Measurements from ENCODE around the gene SPATA6L. TPM values are rescaled to one million over a fixed set of nuclear protein-coding genes. Genes with fewer than 3 reads are reported as not detected.

Gene SPATA6L, protein sequence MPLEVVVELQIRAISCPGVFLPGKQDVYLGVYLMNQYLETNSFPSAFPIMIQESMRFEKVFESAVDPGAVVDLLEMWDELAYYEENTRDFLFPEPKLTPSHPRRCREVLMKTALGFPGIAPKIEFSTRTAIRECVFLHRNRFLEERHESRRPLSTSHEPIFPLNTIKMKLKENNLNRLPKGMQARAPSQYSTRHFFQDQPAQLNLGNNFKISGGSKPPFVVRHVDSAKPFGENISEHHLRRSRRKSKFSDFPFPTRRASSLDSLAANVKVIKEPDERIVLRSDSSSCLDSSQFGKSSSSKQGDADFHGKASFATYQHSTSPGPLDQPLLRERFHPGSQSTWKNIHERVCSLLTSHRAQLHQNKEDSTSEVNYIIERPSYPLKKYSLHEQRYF
- 0.17 TPM for polyA plus RNA-seq (2013, experiment 1 of 2)
- polyA plus RNA-seq (2013, experiment 2 of 2): 0.46 TPM

DNA sequence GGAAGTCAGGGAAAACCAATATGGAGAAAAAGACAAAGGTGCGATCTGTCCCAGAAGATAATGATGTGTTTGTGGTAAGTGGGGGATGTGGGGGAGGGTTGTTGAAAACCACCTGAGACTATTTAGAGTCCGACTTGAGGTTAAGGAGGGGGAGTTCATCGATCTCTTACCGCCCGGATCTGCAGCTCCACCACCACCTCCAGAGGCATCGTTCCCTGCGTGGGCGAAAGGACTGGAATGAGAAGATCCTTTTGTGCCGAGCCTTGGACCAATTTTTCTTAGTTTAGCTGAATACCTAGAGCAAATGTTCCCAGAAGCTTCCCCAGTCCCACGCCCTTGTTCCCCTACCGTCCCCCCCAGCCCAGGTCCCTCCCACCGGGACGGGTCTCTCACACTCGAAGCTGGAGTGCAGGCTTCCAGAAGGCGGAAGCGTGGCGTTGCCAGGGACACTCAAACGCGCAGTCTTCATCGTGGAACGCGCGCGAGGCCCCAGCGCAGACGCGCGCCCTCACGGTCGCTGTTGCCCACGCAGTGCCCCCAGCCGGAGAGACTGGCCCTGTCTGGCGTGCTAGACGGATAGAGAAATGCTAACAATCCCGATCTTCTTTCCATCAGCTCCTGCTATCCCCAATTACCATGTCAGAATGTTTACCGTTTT is at the start of gene SPATA6L:
SPATA6L (minus strand) TSS at position 439 of the 658 bp plus-strand sequence; CDS start at position 209, 230 bp downstream.
- H3K4me3 ChIP-seq (ENCODE audit: low read length): peak within 1 kb of the TSS; percentile 19
- no peaks in the 10 kb centered on the region for H3K79me2 ChIP-seq (ENCODE audit: control insufficient read depth, insufficient read depth, low read length)
- no peak within 1 kb of the TSS for H2BK15ac ChIP-seq (replicated peaks; ENCODE audit: low read depth)
- no peak within 1 kb of the TSS for H2BK120ac ChIP-seq (ENCODE audit: low read depth, low read length)
- peak; percentile 51 for DNase-seq
- peak within 1 kb of the TSS; percentile 0 for H3K18ac ChIP-seq (ENCODE audit: low read length)
- H2BK5ac ChIP-seq (ENCODE audit: low read length): no peak within 1 kb of the TSS
- WGBS (ENCODE audit: extremely low coverage, insufficient coverage, low lambda C conversion rate): no CpG with 5 or more reads among the region's 36 CpGs
- peaks cover 8% of the 10 kb centered on the region for H3K4me1 ChIP-seq (ENCODE audit: control insufficient read depth, low read depth, low read length)
- peak within 1 kb of the TSS; percentile 38 for H3K4me2 ChIP-seq (ENCODE audit: low read length)
- peaks cover 3% of the 10 kb centered on the region for H3K79me1 ChIP-seq (ENCODE audit: low read length)
- H3K27me3 ChIP-seq (ENCODE audit: insufficient read depth, low read length, poor library complexity): no peaks in the 10 kb centered on the region
- H3K4ac ChIP-seq (ENCODE audit: low read depth, low read length): no peak within 1 kb of the TSS
- no peak within 1 kb of the TSS for H4K8ac ChIP-seq (ENCODE audit: low read depth, low read length)
- no peak within 1 kb of the TSS for H2AK5ac ChIP-seq (ENCODE audit: low read length)
- H3K56ac ChIP-seq (ENCODE audit: low read length): peak within 1 kb of the TSS; percentile 63
- H4K5ac ChIP-seq (ENCODE audit: low read length): no peak within 1 kb of the TSS
- no peak within 1 kb of the TSS for H3K23ac ChIP-seq (ENCODE audit: low read length)
- no peaks in the 10 kb centered on the region for H3K36me3 ChIP-seq (ENCODE audit: control insufficient read depth, insufficient read depth, low read length)
- peak within 1 kb of the TSS; percentile 53 for H3K9ac ChIP-seq (ENCODE audit: low read length)
- H3K27ac ChIP-seq (ENCODE audit: low read depth, low read length): no peak within 1 kb of the TSS

- Histone ChIP-seq H3K9ac (ENCODE audit: low read length) (no peak overlapping the region), H4K5ac (ENCODE audit: low read length) (no peak overlapping the region), H3K4me1 (ENCODE audit: control insufficient read depth, low read depth, low read length) (no peaks in the 10 kb centered on the region), H2BK120ac (ENCODE audit: low read depth, low read length) (no peak overlapping the region), H3K56ac (ENCODE audit: low read length) (no peak overlapping the region), H3K23ac (ENCODE audit: low read length) (no peak overlapping the region), H2BK15ac (replicated peaks; ENCODE audit: low read depth) (no peak overlapping the region), H3K27me3 (ENCODE audit: insufficient read depth, low read length, poor library complexity) (no peaks in the 10 kb centered on the region), H4K8ac (ENCODE audit: low read depth, low read length) (no peak overlapping the region), H3K36me3 (ENCODE audit: control insufficient read depth, insufficient read depth, low read length) (peaks cover 2% of the 10 kb centered on the region), H3K79me1 (ENCODE audit: low read length) (no peaks in the 10 kb centered on the region), H3K79me2 (ENCODE audit: control insufficient read depth, insufficient read depth, low read length) (no peaks in the 10 kb centered on the region), H3K4ac (ENCODE audit: low read depth, low read length) (no peak overlapping the region), H3K18ac (ENCODE audit: low read length) (no peak overlapping the region), H2BK5ac (ENCODE audit: low read length) (no peak overlapping the region), H3K27ac (ENCODE audit: low read depth, low read length) (no peak overlapping the region), H3K4me2 (ENCODE audit: low read length) (no peak overlapping the region), H3K4me3 (ENCODE audit: low read length) (no peak overlapping the region), H2AK5ac (ENCODE audit: low read length) (no peak overlapping the region)
- no CpG with 5 or more reads among the region's 9 CpGs for WGBS (ENCODE audit: extremely low coverage, insufficient coverage, low lambda C conversion rate)
- DNase-seq: no peak
Measured at GRCh38 chr9:4714266-4715016, 48.2 kb upstream of the SPATA6L start.

- no peaks in the 10 kb centered on the region for H3K4me1 ChIP-seq (ENCODE audit: control insufficient read depth, low read depth, low read length)
- H4K8ac ChIP-seq (ENCODE audit: low read depth, low read length): no peak overlapping the region
- H3K56ac ChIP-seq (ENCODE audit: low read length): no peak overlapping the region
- H4K5ac ChIP-seq (ENCODE audit: low read length): no peak overlapping the region
- 98% methylated on average over 4 of the region's 7 CpGs for WGBS (ENCODE audit: extremely low coverage, insufficient coverage, low lambda C conversion rate)
- no peak overlapping the region for H3K4me3 ChIP-seq (ENCODE audit: low read length)
- no peak for DNase-seq
- H3K9ac ChIP-seq (ENCODE audit: low read length): no peak overlapping the region
- no peaks in the 10 kb centered on the region for H3K79me1 ChIP-seq (ENCODE audit: low read length)
- H2BK15ac ChIP-seq (replicated peaks; ENCODE audit: low read depth): no peak overlapping the region
- H3K79me2 ChIP-seq (ENCODE audit: control insufficient read depth, insufficient read depth, low read length): no peaks in the 10 kb centered on the region
- H3K18ac ChIP-seq (ENCODE audit: low read length): no peak overlapping the region
- no peak overlapping the region for H3K23ac ChIP-seq (ENCODE audit: low read length)
- no peak overlapping the region for H2BK120ac ChIP-seq (ENCODE audit: low read depth, low read length)
- H3K27ac ChIP-seq (ENCODE audit: low read depth, low read length): no peak overlapping the region
- no peak overlapping the region for H2BK5ac ChIP-seq (ENCODE audit: low read length)
- no peak overlapping the region for H3K4me2 ChIP-seq (ENCODE audit: low read length)
- H2AK5ac ChIP-seq (ENCODE audit: low read length): no peak overlapping the region
- H3K36me3 ChIP-seq (ENCODE audit: control insufficient read depth, insufficient read depth, low read length): peaks cover 2% of the 10 kb centered on the region
- no peak overlapping the region for H3K4ac ChIP-seq (ENCODE audit: low read depth, low read length)
- no peaks in the 10 kb centered on the region for H3K27me3 ChIP-seq (ENCODE audit: insufficient read depth, low read length, poor library complexity)
Measured at GRCh38 chr9:4713849-4714248, 47.6 kb upstream of the SPATA6L start.

GRCh38 chr9:4709380-4709779 is 43.1 kb upstream of the SPATA6L start:
- H3K4me1 ChIP-seq (ENCODE audit: control insufficient read depth, low read depth, low read length): no peaks in the 10 kb centered on the region
- H3K4me2 ChIP-seq (ENCODE audit: low read length): no peak overlapping the region
- H2AK5ac ChIP-seq (ENCODE audit: low read length): no peak overlapping the region
- H3K4ac ChIP-seq (ENCODE audit: low read depth, low read length): no peak overlapping the region
- H3K36me3 ChIP-seq (ENCODE audit: control insufficient read depth, insufficient read depth, low read length): peaks cover 2% of the 10 kb centered on the region
- H4K8ac ChIP-seq (ENCODE audit: low read depth, low read length): no peak overlapping the region
- H3K56ac ChIP-seq (ENCODE audit: low read length): no peak overlapping the region
- no peaks in the 10 kb centered on the region for H3K79me1 ChIP-seq (ENCODE audit: low read length)
- H3K23ac ChIP-seq (ENCODE audit: low read length): no peak overlapping the region
- no peak overlapping the region for H2BK120ac ChIP-seq (ENCODE audit: low read depth, low read length)
- H2BK15ac ChIP-seq (replicated peaks; ENCODE audit: low read depth): no peak overlapping the region
- no peaks in the 10 kb centered on the region for H3K27me3 ChIP-seq (ENCODE audit: insufficient read depth, low read length, poor library complexity)
- H3K9ac ChIP-seq (ENCODE audit: low read length): no peak overlapping the region
- H3K27ac ChIP-seq (ENCODE audit: low read depth, low read length): no peak overlapping the region
- H4K5ac ChIP-seq (ENCODE audit: low read length): no peak overlapping the region
- no peak overlapping the region for H2BK5ac ChIP-seq (ENCODE audit: low read length)
- no peaks in the 10 kb centered on the region for H3K79me2 ChIP-seq (ENCODE audit: control insufficient read depth, insufficient read depth, low read length)
- no peak overlapping the region for H3K18ac ChIP-seq (ENCODE audit: low read length)
- no peak overlapping the region for H3K4me3 ChIP-seq (ENCODE audit: low read length)
- DNase-seq: no peak

- DNase-seq: no peak
Measured at GRCh38 chr9:4706971-4707622, 40.8 kb upstream of the SPATA6L start.

More at GRCh38 chr9:4706971-4707622, 40.8 kb upstream of the SPATA6L start:
- Histone ChIP-seq H2BK5ac (ENCODE audit: low read length) (no peak overlapping the region), H2BK120ac (ENCODE audit: low read depth, low read length) (no peak overlapping the region), H3K9ac (ENCODE audit: low read length) (no peak overlapping the region), H3K4me2 (ENCODE audit: low read length) (no peak overlapping the region), H3K4ac (ENCODE audit: low read depth, low read length) (no peak overlapping the region), H3K27ac (ENCODE audit: low read depth, low read length) (no peak overlapping the region), H2BK15ac (replicated peaks; ENCODE audit: low read depth) (no peak overlapping the region), H3K4me1 (ENCODE audit: control insufficient read depth, low read depth, low read length) (no peaks in the 10 kb centered on the region), H3K79me1 (ENCODE audit: low read length) (no peaks in the 10 kb centered on the region), H3K36me3 (ENCODE audit: control insufficient read depth, insufficient read depth, low read length) (no peaks in the 10 kb centered on the region), H3K18ac (ENCODE audit: low read length) (no peak overlapping the region), H3K23ac (ENCODE audit: low read length) (no peak overlapping the region), H3K79me2 (ENCODE audit: control insufficient read depth, insufficient read depth, low read length) (no peaks in the 10 kb centered on the region), H3K56ac (ENCODE audit: low read length) (no peak overlapping the region), H4K5ac (ENCODE audit: low read length) (no peak overlapping the region), H2AK5ac (ENCODE audit: low read length) (no peak overlapping the region), H4K8ac (ENCODE audit: low read depth, low read length) (no peak overlapping the region), H3K4me3 (ENCODE audit: low read length) (no peak overlapping the region), H3K27me3 (ENCODE audit: insufficient read depth, low read length, poor library complexity) (no peaks in the 10 kb centered on the region)
- WGBS (ENCODE audit: extremely low coverage, insufficient coverage, low lambda C conversion rate): no CpG with 5 or more reads among the region's 4 CpGs
